ENCODE measurements around the gene USP21.

DNA sequence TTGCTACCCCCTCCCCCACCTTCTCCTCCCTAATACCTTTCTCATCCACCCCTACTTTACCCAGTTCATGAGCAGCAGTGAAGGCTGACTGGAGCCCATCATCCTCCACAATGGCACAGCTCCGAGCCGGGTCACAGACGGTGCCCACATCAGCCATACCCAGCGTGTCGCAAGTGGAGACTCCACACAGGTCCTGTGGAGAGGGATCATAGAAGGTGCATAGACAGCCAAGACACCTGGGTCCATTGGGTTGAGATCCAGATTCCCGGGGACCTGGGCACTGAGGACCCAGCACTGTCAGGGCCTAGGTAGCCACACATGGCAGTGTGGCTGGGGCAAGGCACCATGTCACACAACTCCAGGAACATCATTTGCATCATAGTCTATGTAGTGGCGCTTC is 36.8 kb downstream of the USP21 start:
- TF ChIP-seq, protein P1, sequence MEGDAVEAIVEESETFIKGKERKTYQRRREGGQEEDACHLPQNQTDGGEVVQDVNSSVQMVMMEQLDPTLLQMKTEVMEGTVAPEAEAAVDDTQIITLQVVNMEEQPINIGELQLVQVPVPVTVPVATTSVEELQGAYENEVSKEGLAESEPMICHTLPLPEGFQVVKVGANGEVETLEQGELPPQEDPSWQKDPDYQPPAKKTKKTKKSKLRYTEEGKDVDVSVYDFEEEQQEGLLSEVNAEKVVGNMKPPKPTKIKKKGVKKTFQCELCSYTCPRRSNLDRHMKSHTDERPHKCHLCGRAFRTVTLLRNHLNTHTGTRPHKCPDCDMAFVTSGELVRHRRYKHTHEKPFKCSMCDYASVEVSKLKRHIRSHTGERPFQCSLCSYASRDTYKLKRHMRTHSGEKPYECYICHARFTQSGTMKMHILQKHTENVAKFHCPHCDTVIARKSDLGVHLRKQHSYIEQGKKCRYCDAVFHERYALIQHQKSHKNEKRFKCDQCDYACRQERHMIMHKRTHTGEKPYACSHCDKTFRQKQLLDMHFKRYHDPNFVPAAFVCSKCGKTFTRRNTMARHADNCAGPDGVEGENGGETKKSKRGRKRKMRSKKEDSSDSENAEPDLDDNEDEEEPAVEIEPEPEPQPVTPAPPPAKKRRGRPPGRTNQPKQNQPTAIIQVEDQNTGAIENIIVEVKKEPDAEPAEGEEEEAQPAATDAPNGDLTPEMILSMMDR (conservative IDR thresholded peaks at IDR 0.05), result no peak
- TF ChIP-seq ZFX (IDR thresholded peaks at IDR 0.05), result no peak

All from C4-2B (cell line).